GM18498 (cell line): ENCODE measurements around the gene RAB40B.

Source experiments
- ATAC-seq: cut with Tn5 transposase; IDR thresholded peaks from one replicate; pipeline ENCODE4 v1.9.1; 2021; ENCODE audit warnings: mild to moderate bottlenecking, moderate library complexity; ENCODE audit not compliant: unreplicated experiment

The RAB40B gene

DNA sequence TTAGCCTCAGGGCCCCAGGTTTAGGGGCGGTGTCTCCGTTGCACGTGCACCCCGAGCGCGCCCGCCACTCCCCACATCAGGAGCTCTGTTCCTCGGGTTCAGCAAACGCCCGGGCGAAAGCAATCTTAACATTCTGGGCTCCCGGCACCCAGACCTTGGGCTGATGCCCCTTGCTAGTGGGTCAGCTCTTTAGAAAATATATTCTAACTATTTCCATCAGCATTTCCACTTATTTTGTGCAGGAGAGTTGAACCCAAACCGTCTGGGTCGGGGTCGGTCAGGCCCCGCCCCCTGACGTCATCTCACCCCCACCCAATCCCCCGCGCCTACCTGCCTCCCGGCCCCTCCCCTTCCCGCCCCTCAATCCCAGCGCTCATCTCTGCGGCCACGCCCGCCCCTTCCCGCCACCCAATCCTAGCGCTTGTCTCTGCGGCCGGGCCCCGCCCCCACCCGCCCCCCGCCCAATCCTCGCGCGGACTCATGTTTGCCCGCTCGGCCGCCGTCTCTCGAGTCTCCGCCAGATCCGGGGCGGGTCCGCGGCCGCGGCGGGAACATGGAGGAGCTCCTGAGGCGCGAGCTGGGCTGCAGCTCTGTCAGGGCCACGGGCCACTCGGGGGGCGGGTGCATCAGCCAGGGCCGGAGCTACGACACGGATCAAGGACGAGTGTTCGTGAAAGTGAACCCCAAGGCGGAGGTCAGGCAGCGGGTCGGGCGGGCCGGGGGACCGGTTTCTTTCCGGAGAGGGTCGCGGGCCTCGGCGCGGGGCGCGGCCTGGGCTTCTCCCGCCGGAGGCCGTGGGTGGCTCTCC lies 17.9 kb upstream of the RAB40B start, which contains the start of gene FN3KRP:
Gene FN3KRP (plus strand): TSS at position 504 of the 808 bp plus-strand sequence. CDS start 50 bp downstream, at position 554.
- peak; percentile 79 for ATAC-seq

DNA sequence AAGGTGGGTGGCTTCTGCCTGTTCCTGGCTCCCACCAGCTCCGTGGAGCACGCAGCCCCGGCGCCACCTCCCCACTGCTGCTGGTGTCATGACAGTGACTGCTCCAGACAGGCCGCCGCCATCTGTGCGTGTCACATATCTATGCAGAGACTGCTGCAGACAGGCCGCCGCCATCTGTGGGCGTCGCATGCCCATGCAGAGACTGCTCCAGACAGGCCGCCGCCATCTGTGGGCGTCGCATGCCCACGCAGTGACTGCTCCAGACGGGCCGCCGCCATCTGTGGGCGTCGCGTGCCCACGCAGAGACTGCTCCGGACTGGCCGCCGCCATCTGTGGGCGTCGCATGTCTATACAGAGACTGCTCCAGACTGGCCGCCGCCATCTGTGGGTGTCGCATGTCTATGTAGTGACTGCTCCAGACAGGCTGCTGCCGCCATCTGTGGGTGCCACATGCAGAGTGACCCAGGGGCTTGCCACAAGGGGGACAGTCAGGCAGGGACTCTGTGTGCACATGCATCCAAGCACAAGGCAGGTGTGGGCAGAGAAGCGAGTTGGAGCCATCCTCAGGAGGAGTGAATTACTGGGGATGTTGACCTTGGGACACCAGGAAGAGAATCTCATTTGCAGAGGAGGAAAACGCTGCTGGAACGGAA lies 14.7 kb upstream of the RAB40B start:
- ATAC-seq = no peak

DNA sequence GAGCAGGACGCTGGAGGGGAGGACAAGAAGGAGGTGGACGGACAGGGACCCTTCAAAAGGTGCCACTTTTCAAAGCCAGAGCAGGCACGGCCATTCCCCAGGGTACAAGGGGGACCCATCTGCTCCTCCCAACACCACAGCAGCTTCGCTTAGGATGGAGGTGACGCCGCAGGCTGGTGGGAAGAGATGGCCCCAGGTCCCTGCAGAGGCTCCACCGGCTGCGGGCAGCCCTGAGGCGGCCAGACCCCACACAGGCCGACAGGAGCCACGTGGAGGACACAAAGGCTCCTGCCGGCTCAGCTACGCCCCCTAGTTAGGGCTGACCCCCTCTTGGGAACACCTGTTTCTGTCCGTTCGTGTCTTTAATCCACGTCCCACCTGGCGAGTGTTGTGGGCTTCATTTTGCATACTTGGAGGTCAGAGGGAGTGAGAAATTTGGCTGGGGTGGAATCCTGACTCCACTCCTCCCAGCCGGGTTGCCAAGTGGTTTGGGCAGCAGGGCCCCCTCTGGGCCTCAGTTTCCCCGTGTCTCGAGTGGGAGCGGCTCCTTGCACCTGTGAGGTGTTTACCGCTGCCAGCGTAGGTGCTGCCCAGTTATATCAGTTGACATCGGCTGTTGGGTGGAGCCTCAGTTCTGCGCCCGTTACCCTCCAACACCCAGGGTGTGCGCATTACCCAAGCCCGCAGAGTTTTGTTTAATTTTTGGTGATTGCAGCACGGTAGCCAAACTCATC lies 12.2 kb upstream of the RAB40B start:
- no peak for ATAC-seq

DNA sequence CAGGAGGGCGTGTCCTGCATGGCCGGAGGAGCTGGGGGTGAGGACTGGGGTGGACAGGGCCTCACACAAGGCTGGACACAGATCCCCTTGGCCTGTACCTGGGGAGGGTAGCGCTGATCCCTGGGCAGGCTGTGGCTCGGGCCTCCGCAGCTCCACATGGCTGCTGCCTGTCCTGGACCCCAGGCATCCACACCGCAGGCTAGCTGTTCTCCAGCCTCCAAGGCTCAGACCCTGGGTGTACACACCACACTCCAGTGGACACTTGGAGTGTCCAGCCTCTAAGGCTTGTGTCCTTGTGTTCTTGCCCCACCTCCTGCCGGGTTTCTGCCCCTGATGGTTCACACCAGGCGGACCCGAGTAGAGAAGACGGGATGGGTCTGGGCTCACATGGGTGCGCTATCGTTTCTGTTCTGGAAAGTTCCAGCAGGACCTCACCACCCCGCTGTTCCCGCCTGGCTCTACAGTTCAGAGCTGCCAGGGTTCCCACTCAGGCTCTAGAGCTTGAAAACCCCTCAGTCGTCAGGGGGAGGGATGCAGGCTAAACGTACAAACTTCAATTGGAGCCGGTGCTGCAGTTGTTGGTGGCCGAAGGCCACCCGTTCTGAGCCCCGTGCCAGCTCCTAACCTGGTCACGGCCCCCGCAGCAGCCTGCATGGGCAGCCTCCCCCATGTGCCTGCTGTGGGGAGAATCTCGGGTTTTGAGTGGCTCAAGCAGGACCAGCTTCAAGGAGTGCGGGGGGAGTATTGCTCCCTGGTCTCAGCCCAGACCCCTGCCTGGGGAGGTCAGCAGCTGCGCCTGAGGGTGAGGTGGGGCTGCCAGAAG lies 11.4 kb upstream of the RAB40B start:
- ATAC-seq = no peak

GRCh38 chr17:82709024-82709675 lies 10.7 kb upstream of the RAB40B start:
- no peak for ATAC-seq

DNA sequence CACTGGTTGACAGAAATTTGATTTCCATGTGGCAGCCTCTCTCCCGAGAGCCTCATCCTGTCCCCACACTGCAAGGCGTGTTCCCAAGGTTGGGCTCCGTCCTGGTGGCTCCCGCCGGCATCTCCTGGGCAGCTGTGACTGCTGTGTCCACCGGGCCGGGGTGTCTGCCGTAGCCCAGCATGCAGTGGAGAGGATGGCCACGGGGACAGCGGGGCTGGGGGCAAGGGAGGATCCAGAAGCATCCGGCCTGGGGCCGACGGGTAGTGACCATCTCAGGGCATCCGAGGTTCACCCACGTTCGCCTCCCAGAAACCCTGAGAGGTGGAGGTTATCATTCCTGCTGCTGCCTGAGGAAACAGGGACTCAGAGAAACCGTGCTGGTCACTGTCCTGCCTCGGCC lies 7.3 kb upstream of the RAB40B start:
- ATAC-seq = no peak

DNA sequence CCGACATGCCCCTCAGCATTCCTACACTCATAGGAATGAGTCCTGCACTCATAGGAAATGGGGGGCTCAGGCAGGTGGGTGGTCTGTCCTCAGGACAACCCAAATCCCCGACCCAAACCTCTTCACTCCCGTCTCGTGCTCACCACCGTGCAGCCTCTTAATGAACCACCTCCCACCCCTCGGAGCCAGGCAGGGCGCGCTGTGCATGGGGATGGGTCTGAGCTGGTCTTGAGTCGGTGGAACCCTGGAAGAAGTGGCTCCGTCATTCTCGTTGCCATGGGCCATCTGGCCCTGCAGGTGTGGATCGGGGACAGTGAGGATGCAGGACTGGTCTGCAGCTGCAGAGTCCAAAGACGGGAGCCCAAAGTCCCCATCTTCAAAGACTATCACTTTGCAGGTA lies 6.4 kb upstream of the RAB40B start:
- no peak for ATAC-seq

DNA sequence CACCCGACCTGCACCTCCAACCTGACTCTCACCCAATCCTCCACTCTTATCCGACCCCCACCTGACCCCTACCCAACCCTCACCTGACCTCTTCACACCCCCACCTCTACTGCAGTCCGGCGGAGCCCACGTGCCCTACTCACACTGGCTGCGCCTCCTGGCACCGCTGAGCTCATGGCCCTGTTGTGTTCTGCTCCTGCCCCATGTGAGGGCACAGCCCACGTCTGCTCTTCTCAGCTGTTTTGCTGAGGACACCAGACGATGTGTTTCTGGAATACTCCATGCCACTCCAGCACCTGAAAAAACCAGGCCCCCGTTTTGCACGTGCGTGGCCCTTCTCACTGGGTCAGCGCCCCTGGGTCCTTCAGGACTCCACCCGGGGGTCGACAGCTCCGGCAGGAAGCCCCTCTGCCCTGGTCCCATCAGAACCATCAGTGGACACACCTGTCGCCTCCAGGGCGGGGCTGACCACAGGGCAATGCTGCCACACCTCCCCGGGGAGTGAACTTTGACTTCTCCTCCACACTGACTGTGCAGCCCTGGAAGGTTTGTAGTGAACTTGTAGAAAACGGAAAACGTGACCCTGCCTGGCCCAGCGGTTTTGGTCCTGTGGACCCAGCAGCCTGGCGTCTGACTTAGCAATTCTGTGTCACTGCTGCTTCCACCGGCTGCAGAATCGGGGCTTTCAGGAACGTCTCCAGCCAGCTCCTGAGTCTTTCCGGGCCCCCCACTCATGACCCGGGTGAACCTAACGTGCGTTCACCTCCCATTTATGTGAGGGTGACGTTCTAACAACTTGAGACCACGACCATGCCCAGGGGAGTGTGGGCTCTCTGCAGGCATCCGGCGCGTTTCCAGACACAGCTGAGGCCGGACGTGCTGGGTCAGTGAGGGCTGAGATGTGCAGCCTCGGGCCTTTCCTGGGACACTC lies 5.7 kb upstream of the RAB40B start:
- ATAC-seq = no peak

DNA sequence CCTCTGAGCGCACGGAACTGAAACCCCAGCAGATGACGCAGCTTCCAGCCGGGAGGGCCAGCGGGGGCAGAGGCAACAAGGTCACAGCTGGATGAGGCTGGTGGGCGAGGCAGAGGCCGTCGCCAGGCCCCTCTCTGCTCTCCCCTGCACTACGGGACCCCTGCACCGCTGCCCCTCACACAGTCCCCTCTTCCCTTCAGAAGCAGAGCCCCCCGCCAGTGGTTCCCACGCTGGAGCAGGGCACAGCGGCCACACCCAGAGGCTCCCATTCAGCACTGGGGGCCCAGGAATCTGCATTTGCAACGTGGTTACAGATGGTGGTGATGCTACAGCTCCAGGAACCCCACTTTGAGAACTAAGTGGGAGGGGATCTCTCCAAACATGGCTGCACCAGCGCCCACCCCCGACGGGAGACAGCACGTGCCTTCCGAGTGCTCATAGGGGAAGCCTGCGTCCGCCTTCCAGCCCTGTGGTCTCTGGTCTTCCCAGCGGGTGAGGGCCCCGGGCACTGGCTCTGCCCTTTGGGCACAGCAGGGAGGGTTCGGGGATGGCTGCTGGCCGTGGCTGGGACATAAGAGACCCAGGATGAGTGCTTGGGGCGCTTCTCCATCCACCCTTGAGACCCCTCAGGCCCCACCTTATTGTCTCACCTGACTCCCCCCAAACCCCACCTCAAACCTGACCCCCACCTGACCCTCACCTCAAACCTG lies 4.7 kb upstream of the RAB40B start:
- no peak for ATAC-seq

DNA sequence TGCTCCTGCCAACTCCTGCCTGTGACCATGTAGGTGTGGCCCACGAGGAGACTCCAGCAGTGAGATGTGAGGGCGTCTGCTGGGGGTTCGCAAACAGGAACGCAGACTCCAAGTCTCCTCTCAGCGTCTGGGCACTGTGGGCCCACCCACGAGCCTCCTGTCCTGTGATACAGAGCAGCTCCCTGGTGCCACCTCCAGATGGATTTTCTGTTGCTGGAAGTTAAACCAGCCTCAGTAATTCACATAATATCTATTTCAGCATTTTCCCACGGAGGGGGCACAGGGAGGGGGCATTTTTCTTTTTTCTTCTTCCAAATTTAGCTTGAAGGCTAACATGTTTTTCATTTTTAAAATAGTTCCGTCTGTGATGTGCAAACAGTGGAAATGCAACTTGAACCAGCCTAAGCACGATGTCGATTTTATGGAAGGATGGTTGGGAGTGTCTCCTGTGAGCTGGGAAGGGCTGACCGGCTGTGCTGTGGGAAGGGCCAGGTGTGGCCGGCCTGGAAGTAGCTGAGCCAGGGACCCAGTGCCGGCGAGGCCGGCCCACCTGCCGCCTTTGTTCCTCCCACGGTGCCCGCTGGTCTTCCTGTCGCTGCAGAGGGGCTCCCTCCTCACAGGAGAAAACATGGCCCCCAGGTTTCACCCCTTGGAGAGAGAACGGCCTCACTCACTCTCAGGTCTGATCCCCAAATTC lies 3.9 kb upstream of the RAB40B start:
- no peak for ATAC-seq

- ATAC-seq = no peak
These were observed 1.1 kb upstream of the RAB40B start for GRCh38 chr17:82699551-82699950.

- peak; percentile 18 for ATAC-seq
These were observed 510 bp upstream of the RAB40B start for GRCh38 chr17:82698974-82699442.

GRCh38 chr17:82697808-82698064 lies 762 bp downstream of the RAB40B start:
- no peak for ATAC-seq

DNA sequence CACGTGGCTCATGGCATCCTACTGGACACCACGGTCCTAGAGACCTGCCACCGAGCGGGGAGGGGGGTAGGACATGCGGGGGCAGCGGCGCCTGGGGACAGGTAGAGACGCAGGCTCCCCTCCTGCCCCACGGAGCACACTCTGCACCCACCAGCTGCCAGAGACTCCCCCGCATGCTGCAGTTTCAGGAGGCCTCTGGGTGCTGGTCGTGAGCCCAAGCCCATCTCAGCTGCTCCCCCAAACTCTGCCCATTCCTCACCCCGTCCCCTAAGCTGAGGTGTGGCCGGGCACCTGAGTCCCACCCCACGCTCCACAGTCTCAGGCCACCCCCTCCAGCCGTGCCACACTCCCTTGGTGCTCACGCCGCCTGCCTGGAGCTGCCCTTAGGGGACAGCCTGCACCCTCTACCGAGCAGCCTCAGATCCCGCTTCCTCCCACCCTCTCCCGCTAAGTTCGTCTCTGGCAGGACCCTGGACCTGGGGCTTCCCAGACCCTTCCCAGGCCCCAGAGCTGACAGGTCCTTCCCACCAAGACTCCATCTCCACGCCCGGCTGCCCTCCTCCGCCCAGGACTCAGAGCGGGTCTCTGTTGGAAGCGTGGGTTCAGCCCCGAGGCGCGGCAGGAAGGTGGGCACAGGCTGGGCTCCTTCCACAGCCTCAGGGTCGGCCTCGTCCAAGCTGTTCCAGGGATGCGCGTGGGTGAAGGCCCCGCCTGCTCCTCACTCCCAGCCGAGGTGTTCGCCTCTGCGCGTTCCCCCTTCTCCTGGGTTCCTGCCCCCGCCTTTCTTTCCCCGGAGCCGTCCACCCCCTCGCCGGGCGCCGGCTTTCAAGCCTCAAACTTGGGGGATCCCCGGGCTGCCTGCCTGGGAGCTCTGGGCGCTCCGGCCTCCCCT lies 1.3 kb downstream of the RAB40B start:
- no peak for ATAC-seq

DNA sequence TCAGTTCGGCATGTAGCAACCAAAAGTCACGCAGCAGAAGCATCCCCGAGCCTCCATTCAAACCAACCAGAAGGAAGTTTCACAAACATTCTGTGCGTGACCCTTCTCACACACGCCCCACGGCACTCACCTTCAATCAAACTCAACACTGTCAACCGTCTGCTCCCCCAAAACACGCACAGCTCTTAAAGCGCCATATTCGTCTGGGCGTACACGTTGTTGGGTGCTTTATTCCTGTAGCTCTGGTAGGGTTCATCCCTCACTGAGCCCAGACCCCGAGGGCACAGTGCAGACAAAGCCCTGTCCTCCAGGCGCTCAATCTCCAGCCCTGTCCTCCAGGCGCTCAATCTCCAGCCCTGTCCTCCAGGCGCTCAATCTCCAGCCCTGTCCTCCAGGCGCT lies 2.2 kb downstream of the RAB40B start:
- no peak for ATAC-seq

- no peak for ATAC-seq
These were observed 3.9 kb downstream of the RAB40B start for GRCh38 chr17:82694647-82695046.

DNA sequence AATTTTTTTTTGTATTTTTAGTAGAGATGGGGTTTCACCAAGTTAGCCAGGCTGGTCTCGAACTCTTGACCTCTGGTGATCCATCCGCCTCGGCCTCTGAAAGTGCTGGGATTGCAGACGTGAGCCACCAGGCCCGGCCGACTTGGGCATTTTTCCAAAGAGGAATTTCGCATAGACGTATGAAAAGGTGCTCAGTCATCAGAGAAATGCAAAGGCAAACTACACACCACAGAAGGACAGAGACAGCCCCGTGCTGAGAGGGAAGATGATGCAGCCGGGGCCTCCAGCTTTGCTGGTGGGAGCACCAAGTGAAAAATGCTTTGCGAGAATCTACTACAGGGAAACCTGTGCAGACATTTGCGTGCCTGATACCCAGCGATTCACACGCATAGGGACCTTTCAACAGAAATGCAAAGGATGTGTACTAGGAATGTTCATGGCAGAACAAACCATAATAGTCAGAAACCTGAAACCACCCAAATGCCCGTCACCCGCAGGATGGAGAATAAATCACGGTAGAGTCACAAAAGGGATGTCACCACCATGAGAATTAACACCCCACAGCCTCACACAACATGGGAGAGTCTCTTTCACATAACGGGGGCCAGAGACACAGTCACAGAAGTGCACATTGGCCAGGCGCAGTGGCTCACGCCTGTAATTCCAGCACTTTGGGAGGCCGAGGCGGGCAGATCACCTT lies 5.2 kb downstream of the RAB40B start:
- no peak for ATAC-seq
